ENCODE results near the gene HEMK1.
A peak's percentile ranks its signal among the peaks of the same experiment; 100 is the strongest.

HEMK1 gene

GRCh38 chr3:50568947-50569749 is at the start of gene HEMK1:
HEMK1 (plus strand) TSS chr3:50569522; CDS start chr3:50571105, 1,583 bp downstream.
- DNase-seq = peak; percentile 68 to 87 (median 80)

DNA sequence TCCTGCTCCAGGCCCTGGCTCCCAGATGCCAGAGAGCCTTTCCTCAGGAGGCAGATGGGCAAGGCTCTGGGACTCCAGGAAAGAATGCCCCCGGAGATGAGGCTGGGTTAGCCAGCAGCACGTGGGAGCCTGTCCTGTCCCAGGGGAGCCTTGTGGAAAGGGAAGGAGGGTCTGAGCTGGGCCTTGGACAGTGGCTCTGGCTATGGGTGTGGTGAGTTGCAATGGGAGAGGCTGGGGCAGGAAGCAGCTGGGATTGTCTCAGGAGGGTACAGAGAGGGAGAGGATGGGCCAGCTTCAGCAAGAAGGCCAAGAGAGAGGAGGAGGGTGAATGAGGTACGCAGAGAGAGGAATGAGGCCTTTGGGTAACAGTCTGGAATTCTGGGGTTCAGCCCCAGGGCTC is 48.5 kb upstream of the HEMK1 start:
- DNase-seq = no peak

DNA sequence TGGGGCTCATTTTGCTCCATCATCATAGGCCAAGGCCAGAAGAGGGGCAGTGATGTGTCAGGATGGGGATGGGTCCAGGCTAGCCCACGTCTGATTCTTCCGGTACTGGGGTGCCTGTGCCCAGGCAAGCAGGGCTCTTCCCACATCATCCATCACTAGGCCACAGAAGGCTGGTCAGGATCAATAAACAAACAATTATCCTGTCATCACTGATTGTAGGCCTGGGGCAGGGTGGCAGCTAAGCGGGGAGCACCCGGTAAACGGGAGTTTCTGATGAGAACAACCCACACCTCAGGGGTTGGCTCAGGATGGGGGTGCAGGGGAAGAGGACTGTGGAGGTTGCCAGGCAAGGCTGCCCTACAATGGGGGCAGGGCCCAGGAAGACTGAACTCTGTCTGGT is 47.8 kb upstream of the HEMK1 start:
- DNase-seq = no peak

DNA sequence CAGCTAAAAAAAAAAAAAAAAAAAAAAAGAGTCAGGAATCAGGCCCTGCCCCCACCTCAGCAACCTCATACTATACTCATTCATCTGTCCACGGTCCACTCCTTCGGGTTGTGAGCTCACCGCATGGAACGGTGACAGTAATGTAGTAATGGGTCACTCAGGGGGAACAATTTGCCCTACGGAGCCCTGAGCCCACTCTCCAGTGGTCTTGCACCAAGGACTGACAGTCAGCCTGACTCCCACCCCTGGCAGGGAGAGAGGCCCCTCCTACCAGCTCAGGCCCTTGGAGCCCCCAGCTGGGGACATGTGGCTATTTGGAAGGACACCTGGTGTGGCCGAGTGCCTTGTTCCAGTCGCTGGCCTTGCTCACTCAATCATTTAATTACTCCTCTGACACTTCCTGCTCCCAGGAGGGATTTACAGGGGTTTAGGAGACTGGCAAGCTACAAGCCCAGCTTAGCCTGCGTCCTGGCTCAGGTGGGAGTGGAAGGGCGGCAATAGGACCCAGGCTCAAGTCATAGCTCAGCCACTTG is 46.0 kb upstream of the HEMK1 start:
- DNase-seq = no peak

- no peak for DNase-seq
These were observed 44.6 kb upstream of the HEMK1 start for GRCh38 chr3:50524746-50525145.

GRCh38 chr3:50525191-50525910 is 44.0 kb upstream of the HEMK1 start:
- no peak for DNase-seq

GRCh38 chr3:50525987-50526386 is 43.3 kb upstream of the HEMK1 start:
- peak in 1 of 4 experiments; percentile 16 for DNase-seq

DNA sequence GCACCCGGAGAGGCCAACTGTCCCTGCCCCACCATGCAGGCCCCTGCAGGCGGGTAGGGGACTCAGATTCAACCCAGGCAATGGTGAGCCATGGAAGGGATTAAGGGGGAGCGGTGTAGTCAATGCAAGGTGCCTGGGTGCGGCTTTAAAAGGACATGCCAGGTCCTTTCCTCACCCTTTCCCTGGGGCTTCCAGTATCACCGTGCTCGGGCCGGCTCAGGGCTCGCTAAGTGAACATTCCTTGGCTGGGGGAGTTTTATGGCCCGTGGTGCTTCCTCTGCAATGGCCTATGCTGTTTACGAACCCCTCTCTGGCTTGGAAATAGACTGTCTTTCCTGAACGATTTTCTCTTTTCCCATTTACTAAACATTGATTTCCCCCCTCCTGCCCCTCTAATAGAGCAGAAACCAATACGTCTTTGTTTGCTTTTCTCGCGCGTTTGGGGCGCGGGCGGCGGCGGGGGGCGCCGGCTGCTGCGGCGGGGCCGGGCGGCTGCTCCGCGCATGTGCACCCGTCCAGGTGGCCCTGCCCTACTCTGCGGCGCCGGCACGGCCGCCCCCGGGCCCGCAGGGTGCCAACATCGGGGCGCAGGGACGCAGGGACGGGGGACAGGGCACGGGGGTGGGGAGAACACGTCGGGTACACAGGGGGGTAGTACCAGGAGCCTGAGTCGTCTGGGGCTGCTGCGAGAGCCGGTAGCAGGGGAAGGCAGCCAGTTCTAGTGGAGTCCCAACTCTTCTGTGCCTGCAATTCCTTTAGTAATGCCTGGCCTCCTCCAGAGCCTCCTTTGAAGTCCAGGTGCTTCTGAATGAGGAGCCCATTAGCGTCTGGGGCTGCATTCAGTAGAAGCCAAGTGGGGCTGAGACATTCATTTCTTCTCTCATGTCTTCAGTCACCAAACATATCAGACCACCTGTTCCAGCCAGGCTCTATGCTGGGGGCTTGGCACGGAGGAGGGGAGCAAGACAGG is 39.0 kb upstream of the HEMK1 start:
- DNase-seq = no peak

GRCh38 chr3:50531201-50531600 is 38.1 kb upstream of the HEMK1 start:
- DNase-seq = no peak

GRCh38 chr3:50532062-50532705 is 37.1 kb upstream of the HEMK1 start:
- DNase-seq = no peak

DNA sequence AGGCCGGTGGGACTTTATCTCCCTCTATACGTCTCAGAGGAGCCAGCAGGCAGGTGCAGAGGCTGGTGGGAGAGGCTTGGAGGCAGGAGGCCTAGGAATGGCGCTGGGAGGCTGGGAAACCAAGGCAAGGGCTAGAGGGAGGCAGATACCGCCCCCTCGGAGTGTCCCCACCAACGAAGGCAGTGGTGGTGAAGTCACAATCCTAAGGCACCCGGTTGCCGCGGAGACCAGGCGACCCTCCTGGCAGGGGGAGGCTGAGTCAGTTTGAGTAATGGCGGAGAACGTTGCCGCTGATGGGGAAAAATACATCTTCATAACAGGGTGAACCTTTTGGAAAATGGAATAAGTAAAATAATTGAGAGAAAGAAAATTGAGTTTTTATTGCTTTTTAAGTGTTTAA is 36.0 kb upstream of the HEMK1 start:
- DNase-seq = no peak

GRCh38 chr3:50533807-50534461 is 35.4 kb upstream of the HEMK1 start:
- DNase-seq = no peak

GRCh38 chr3:50534681-50535330 is 34.5 kb upstream of the HEMK1 start:
- no peak for DNase-seq

DNA sequence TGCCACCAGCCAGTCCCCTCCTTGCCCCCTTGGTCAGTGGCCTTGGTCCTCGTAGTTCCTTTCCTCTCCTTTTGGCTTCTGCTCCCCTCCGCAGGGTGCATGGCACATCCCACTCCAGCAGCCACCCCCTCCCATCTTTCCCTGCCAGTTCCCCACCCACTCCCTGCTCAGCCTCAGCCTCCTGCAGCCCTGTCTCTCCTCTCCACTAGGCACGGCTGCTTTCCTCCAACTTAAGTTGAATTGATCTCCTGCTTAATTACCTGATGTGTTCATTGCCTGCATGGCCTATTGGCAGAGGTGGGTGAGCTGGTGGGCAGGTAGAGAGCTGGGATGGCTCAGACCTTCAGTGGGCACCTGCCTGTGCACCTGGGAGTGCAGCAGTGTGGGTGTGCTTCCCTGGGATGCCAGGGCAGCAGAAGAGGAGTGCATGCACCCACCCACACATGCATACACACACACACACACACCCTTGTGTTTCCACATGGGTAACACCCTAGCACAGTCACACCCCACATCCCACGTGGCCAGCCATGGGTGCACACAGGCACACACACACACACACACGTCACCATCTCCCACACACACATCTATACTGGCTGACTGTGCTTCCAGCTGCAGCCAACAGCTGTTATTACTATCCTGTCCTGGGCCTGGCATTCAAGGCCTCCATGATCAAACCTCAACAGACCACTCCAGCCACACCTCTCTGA is 32.7 kb upstream of the HEMK1 start:
- DNase-seq = no peak

DNA sequence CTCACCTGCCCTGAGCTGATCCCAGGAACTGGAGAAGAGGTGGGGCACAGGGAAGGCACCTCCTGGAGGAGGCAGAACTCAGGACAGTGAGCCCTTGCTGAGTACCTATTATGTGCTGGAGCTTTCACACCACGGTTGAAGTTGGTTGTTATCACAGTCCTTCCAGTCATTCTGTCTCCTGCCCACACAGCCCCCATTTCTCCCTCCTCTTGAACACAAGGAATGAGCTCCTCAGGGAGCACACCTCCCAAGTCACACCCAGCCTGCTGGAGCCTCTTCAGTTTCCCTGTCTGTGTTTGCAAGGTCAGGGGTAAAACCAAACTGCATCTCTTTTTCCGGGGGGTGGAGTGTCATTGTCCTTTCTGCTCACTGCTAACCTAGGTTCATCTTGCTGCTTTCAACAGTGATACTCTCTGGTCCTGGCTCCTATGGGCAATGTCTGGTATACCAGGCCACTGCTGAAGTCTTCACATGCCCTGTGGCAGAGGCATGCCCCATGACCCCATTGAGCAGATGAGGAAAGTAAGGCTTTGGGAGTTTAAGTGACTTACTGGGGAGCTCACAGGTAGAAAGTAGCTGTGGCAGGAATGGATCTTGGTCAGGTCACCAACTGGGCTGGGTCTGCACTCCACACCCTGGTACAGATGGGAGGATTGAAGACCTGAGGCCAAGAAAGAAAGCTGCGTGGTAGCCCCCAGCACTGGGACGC is 31.7 kb upstream of the HEMK1 start:
- no peak for DNase-seq

DNA sequence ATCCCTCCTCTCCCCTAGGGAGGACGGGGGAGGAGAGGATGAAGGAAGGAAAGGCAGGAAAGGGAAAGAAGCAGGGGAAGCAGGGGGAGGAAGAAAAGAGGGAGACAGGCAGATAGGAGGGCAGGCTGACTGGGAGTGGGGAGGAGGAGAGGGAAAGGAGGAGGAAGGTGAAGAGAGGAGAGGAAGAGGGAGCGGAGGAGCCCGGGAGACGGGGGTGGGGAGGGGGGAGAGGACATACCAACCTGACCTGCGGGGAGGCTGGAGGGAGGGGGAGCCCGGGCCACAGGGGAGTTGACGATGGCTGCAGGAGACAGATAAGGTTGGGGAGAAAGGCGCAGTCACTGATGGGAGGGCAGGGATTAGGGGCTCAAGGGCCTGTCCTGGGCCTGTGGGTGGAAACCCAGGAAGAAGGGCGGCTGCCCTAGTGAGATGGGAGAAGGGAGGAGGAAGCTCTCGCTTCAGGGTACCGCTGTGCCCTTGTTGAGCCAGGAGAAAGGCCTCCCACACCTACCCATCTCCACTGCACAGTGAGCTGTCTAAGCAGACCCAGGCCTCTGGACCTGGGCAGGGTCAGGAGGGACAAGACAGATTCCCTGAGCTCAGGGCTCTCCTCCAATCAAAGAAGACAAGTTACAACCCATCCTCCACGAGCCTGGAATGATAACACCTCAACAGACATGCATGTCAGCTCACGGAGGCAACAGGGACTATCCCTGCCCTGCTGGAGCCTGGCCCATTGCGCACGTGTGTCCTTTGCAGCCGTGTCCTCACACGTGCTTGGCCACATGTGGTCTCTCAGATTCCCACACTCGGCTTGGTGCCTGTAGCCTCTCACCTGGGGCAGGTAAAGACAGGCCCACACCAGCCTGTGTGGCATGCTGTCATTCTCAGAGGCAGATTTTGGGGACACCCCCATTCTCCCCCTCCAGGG is 29.7 kb upstream of the HEMK1 start:
- DNase-seq = no peak

- peak; percentile 12 to 37 (median 28) for DNase-seq
These were observed 26.9 kb upstream of the HEMK1 start for GRCh38 chr3:50542177-50543034.

DNA sequence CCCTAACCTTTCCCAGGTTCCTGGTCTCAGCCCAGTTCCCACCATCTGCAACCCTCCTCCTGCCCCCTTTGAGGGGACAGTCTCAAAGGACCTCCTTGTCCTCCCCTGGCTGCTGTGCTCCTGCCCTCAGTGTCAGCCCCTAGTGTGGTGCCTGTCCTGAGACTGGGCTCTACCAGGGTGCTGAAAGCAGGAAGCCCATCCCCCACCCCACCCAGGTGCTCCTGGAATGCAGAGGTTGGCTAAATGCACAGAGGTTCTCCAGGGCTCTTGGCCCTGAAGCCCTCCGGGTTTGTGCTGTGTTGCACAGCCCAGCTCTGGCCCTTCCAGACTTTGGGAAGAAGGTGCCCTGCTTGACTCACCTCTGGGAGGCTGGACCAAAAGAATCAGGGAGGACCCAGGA is 23.5 kb upstream of the HEMK1 start:
- no peak for DNase-seq

All from activated naive CD4-positive, alpha-beta T cell (primary cell).